HG03354 (cell line): Measurements from ENCODE around the gene MYO1D.
"Not testable (repeated sequence)": the region's sequence is repeated elsewhere in the genome, so short reads cannot be mapped to it uniquely, and the experiment has no call there.

Source experiments
- ATAC-seq: cut with Tn5 transposase; IDR thresholded peaks from one replicate; pipeline ENCODE4 v1.9.1; 2021; ENCODE audit warnings: mild to moderate bottlenecking; ENCODE audit not compliant: unreplicated experiment, poor library complexity, severe bottlenecking

Gene MYO1D

DNA sequence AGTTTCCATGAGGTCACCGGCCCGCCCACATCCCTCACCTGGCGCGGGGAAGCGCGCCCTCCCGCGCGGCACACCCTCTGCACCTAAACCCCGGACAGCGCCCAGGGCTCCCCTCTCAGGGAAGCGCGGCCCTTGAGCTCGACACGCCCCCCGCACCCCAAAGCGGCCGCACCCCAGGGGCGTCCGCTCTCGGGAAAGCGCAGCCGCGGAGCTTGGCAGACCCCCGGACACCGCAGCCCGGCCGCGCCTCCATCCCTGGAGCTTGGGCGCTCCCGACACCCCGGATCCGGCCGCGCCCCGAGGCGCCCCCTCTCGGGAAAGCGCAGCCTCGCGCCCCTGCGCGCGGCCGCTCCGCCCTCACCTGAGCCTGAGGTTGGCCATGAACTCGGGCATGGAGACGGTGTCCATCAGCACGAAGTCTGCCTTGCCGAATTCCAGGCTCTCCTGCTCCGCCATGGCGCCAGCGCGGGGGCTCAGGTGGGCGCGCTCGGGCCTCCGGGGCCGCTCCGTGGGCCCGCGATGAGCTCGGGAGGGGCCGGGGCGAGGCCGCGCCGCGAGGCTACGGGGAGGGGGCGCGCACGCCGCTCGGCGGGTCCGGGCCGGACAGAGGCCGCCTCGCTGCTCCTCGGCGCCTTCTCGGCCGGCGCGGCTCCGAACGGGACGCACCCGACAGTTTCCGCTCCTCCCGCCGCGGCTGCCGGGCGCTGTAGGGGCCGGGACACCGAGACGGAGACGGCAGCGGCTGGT is at the start of gene MYO1D:
MYO1D (minus strand) TSS at position 708 of the 747 bp plus-strand sequence; CDS start at position 456, 252 bp downstream.
- peak; percentile 64 for ATAC-seq

DNA sequence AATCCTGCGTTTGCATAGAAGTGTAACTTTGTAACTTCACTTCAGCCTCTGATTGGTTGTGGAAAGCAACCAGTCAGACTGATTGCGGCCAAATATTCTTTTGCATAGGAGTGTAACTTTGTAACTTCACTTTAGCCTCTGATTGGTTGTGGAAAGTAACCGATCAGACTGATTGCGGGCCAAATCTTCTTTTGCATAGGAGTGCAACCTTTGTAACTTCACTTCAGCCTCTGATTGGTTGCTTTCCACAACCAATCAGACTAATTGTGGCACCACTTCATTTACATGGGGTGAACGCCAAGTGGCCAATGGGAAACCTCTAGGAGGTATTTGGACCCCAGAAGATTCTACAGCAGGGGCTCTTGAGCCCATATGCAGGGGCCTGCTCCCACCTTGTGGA is 49.3 kb upstream of the MYO1D start:
- no peak for ATAC-seq

DNA sequence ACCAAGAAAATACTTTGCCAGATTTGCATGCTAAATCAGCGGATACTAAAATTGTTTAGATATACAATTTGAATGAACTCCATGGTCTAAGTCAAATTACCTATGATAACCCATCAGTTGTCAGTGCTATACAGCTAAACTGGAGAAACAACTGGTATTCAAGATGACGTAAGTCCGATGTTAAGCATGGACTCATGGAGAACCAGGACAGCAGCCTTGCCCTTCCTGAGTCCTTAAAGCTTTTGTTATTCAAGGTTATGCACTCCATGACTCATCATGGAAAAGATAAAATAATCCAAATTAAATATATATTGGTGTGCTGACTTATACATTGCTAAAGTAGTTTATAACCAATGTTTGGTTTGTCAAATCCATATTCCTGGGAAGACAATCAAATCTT is 47.0 kb upstream of the MYO1D start:
- not testable (repeated sequence) for ATAC-seq

- ATAC-seq, result no peak
Observed at GRCh38 chr17:32921017-32921416, 44.1 kb upstream of the MYO1D start.

DNA sequence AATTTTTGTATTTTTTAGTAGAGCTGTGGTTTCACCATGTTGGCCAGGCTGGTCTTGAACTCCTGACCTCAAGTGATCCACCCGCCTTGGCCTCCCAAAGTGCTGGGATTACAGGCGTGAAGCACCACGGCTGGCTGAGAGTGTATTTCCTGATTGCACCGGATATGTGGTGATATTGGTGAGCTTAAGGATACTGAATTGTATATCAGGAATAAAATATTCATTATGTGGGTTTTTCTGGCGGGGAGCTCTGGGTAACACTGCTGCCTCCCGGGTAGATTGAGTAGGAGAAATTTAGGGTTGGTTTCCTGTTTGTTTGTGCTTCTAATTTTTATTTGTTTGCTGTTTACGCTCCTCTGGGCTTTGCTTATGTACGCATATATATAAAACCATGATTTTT is 43.4 kb upstream of the MYO1D start:
- no peak for ATAC-seq

DNA sequence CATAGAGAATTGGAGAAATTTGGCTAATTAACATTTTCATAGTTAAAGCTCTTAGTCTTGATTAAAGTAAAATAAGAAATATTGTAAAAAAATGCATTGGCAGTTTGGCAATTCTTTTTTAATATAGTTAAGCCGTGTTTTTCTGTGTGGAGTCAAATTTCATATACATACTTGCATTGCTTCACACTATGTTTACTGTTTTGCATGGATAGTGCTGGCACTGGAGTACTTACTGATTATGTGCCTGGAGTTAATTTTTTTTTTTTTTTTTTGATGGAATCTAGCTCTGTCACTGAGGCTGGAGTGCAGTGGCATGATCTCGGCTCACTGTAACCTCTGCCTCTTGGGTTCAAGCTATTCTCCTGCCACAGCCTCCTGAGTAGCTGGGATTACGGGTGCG is 43.0 kb upstream of the MYO1D start:
- not testable (repeated sequence) for ATAC-seq

GRCh38 chr17:32917842-32918241 is 40.9 kb upstream of the MYO1D start:
- no peak for ATAC-seq

DNA sequence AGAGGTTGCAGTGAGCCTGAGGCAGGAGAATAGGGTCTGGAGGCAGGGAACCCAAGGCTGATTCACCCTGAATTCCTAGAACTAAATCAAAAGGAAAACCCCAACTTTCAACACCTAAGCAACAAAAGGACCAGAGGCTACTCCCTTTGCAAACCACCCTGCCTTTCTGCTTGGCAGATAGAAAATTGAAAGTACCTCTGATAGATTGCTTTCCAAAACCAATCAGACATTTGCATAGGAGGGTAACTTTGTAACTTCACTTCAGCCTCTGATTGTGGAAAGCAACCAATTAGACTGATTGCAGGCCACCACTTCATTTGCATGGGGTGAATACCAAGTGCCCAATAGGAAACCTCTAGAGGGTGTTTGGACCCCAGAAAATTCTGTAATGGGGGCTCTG is 40.2 kb upstream of the MYO1D start:
- no peak for ATAC-seq

DNA sequence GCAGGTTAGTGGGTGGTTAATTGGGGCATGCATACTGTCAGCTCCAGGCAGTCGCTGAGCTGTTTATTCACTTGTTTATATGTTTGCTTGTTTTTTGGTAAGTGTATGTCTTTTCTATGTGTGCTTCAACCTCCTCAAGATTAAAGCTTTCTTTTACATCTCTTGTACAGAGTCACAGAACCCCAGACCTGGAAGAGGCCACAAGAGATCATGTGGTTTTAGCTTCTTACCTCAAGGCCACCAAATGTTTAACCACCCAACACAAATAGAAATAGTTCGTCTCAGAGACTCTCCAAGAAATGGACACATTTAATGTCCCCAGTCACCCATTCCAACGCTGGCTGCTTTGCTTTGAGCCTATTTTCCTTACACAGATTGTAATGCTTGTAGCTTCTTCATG is 39.2 kb upstream of the MYO1D start:
- ATAC-seq, result no peak

- no peak for ATAC-seq
Observed at GRCh38 chr17:32915245-32915644, 38.3 kb upstream of the MYO1D start.

- no peak for ATAC-seq
Observed at GRCh38 chr17:32914181-32914580, 37.3 kb upstream of the MYO1D start.

GRCh38 chr17:32913593-32913992 is 36.7 kb upstream of the MYO1D start:
- no peak for ATAC-seq

- ATAC-seq, result no peak
Observed at GRCh38 chr17:32912218-32912897, 35.4 kb upstream of the MYO1D start.

GRCh38 chr17:32910769-32911168 is 33.8 kb upstream of the MYO1D start:
- no peak for ATAC-seq

DNA sequence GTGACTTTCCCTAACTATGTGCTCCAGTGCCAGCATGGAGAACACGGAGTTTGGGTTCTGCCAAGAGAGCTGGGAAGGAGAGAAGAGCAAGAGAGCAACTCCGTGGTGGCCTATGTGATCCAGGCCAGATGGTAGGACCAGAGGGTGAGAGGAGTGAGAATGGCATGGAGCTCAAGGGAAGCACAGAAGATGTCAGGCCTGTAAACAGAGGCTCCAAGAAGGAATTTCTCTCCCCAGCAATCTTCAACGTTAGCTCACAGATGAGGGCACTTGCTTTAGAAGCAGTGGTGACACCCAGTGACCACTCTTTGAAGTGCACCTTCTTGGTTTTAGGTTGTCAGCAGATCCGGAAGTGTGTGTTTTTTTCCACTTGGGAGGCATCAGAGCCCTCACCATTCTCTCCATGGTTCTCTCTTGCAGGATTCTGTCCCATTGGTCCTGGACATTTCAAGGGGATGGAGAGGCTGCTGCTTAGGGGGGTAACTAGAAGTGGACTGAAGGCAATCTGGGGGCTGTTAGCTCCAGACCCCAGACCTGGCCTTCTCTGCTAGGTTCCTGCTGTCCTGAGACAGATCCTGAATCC is 33.0 kb upstream of the MYO1D start:
- peak; percentile 68 for ATAC-seq

GRCh38 chr17:32907583-32907982 is 30.7 kb upstream of the MYO1D start:
- no peak for ATAC-seq

- ATAC-seq, result no peak
Observed at GRCh38 chr17:32904891-32905290, 28.0 kb upstream of the MYO1D start.

DNA sequence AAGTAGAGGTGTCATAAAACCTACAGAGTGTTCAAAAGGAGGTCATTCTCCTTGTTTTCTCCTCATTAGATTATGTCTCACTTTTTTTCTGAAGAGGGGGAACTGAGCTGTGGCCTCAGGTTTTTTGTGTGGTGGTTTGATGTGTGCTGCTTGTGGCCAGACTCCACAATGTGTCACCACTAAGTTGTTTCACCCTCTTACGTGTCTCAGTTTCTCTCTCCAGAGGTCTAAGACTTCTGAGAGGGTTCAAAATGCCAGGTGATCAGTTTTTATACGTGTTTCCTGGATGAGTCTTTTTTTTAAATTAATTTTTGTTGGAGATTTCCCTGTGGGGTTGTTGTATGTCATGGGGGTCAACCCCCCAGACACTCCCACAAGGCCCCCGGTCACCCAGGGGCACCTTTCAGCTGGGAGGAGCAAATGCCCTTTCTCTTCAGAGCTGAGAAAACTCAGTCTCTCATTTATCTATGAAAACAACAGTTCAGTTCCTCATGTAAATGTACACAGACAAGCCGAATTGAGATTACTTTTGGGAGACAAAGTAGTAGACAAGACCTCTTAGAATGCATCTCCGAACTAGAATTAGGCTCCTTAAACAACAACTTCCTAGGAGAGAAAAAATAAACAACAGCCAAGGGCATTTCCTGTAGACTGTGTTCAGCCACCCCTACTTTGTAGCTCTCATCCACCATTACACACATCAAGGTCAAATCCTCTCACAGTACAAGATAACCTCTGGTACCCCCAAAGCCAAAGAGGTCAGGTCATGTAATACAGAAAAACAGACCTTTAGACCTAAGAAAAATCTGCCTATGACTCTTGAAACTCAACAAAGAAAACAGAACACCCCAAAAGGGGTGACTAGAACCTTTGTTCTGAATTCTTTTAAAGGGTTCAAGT is 27.1 kb upstream of the MYO1D start:
- no peak for ATAC-seq

GRCh38 chr17:32901743-32902142 is 24.8 kb upstream of the MYO1D start:
- ATAC-seq, result no peak
